Measurements from ENCODE around the gene P4HTM. TPM values are rescaled to one million over a fixed set of nuclear protein-coding genes. Genes with fewer than 3 reads are reported as not detected.

Gene P4HTM
- total RNA-seq, 3 donors from 2014 or later, result 29.9 to 59.7 (median 58.7) TPM

DNA sequence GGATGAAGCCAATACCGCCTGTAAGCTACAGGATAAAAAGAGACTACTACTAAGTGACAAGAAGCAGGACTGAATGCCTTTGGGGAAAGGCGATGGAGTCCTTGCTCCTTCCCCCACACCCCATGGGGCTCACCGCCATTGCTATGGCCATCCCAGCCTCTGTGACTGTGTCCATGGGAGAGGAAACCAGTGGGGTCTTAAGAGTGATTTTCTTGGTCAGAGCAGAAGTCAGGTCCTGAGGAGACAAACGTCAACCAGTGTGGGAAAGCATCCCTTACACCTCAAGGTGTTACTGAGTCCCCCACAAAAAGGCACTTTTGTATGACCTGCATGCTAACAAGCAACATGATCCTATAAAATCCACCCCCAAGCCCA lies 38.2 kb downstream of the P4HTM start:
- Histone ChIP-seq H3K4me1 (peaks cover under 1 to 7% of the 10 kb centered on the region in 2 donors), H3K9me3 (no peaks in the 10 kb centered on the region), H3K27ac (peak overlapping the region; percentile 95 to 98), H3K36me3 (peaks cover 7% of the 10 kb centered on the region), H3K27me3 (no peaks in the 10 kb centered on the region), H3K4me3 (peak overlapping the region; percentile 69 to 78 (median 77))
- no peak for DNase-seq (ENCODE audit: low spot score in 2 of 2)
- TF ChIP-seq POLR2AphosphoS5 (IDR thresholded peaks at IDR 0.05) (no peak), POLR2A (IDR thresholded peaks at IDR 0.05) (no peak)
- TF ChIP-seq, protein P1, sequence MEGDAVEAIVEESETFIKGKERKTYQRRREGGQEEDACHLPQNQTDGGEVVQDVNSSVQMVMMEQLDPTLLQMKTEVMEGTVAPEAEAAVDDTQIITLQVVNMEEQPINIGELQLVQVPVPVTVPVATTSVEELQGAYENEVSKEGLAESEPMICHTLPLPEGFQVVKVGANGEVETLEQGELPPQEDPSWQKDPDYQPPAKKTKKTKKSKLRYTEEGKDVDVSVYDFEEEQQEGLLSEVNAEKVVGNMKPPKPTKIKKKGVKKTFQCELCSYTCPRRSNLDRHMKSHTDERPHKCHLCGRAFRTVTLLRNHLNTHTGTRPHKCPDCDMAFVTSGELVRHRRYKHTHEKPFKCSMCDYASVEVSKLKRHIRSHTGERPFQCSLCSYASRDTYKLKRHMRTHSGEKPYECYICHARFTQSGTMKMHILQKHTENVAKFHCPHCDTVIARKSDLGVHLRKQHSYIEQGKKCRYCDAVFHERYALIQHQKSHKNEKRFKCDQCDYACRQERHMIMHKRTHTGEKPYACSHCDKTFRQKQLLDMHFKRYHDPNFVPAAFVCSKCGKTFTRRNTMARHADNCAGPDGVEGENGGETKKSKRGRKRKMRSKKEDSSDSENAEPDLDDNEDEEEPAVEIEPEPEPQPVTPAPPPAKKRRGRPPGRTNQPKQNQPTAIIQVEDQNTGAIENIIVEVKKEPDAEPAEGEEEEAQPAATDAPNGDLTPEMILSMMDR (IDR thresholded peaks at IDR 0.05), result no peak
- intact Hi-C loops (cut with DNase I; ENCODE audit: low total_unique reads), result no loop called here

DNA sequence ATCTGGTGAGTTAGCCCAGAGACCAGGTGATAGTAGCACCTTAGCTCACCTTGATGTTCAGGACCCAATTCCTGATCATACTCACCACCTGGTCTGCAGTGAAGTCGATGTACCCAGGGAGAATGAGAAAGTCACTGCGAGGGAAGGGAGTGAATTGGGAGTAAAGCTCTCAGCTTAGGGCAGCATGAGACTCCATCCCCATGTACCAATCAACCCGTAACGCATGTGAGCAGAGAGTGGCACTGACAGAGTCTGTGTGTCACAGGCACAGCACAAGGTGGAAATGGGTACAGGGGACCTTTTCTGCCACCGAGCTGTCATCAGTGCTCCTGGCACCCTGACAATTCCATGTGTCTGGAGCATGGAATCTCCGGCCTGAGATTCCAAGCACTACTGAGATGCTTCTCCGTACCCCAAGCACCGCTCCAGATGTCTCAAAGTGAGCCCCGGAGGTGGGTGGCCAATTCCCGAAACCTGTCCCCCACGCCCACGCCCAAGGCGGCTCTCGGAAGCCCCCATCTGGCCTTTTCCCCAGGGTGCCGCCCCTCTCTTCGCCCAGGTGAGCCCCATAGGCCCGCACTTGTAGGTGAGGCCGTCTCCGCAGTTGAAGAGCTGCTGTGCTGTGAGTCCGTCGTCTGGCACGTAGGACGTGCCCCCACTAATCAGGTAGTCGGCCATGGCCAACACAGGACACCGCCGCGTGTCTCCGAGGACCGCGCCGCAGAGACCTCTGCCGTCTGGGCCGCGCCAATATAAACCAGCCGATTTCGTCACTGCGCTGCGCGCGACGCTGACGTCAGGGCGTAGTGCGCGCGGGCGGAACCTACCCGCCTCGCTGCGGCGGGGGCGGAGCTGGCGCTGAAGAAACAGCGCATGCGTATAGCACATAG lies 38.9 kb downstream of the P4HTM start, which contains the start of gene IMPDH2:
Gene IMPDH2 (minus strand): TSS at position 726 of the 890 bp plus-strand sequence. CDS start 48 bp downstream, at position 678.
- intact Hi-C loops (cut with DNase I; ENCODE audit: low total_unique reads), result no loop called here
- H3K9me3 ChIP-seq, result no peaks in the 10 kb centered on the region
- H3K4me3 ChIP-seq, result peak within 1 kb of the TSS; percentile 69 to 78 (median 77)
- H3K36me3 ChIP-seq, result peaks cover 7% of the 10 kb centered on the region
- H3K4me1 ChIP-seq, result peaks cover 0 to 7% of the 10 kb centered on the region in 2 donors
- H3K27me3 ChIP-seq, result no peaks in the 10 kb centered on the region
- peak within 1 kb of the TSS; percentile 95 to 98 for H3K27ac ChIP-seq
- TF ChIP-seq POLR2A (IDR thresholded peaks at IDR 0.05) (peak; percentile 94), POLR2AphosphoS5 (IDR thresholded peaks at IDR 0.05) (peak; percentile 99)
- TF ChIP-seq, protein P1 (IDR thresholded peaks at IDR 0.05), result no peak
- peak; percentile 87 to 88 for DNase-seq (ENCODE audit: low spot score in 2 of 2)

DNA sequence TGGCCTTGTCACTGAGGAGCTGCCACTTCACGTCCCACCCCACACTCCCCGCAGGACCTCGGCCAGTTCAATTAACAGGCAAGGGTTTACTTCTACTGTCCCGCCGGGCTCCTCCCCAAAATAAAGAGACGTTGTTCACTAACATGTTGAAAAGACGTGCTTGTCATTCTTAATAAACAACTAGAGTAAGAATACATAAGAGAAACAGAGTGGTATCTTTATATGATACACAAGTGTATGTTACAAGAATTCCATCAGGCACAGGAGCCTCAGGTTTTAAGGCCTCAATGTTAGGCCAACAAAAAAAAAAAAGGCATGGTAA lies 39.5 kb downstream of the P4HTM start:
- TF ChIP-seq POLR2AphosphoS5 (IDR thresholded peaks at IDR 0.05) (no peak), POLR2A (IDR thresholded peaks at IDR 0.05) (no peak)
- TF ChIP-seq, protein P1 (IDR thresholded peaks at IDR 0.05), result no peak
- Histone ChIP-seq H3K4me3 (peak overlapping the region; percentile 69 to 78 (median 77)), H3K4me1 (peaks cover 0 to 7% of the 10 kb centered on the region in 2 donors), H3K9me3 (no peaks in the 10 kb centered on the region), H3K27ac (peak overlapping the region; percentile 95 to 98), H3K27me3 (no peaks in the 10 kb centered on the region), H3K36me3 (peaks cover 7% of the 10 kb centered on the region)
- intact Hi-C loops (cut with DNase I; ENCODE audit: low total_unique reads), result no loop called here
- DNase-seq (ENCODE audit: low spot score in 2 of 2), result no peak

DNA sequence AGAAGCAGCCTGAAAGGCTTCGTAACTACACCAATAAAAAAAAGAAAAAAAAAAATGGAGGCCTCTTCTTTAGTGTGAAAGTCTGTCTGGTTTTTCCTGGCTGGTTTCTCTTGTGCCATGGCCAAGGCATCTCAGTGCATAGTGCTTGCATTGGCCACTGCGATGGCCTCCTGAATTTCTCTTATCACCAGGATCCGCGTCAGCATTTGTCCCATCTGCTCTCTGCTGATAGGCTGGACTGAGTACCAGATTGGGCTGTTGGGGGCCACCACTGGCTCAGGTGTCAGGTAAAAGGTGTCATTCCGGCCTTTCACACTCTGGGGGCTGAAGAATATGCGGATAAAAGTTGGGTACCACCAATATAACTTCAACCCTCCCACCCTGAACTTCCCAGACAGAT lies 40.3 kb downstream of the P4HTM start:
- Histone ChIP-seq H3K27ac (no peak overlapping the region), H3K36me3 (peaks cover 4% of the 10 kb centered on the region)
- intact Hi-C loops (cut with DNase I; ENCODE audit: low total_unique reads), result no loop called here

More for the DNA sequence above, 40.3 kb downstream of the P4HTM start:
- no peak for DNase-seq (ENCODE audit: low spot score in 2 of 2)
- Histone ChIP-seq H3K4me1 (peaks cover 0 to 7% of the 10 kb centered on the region in 2 donors), H3K4me3 (no peak overlapping the region), H3K9me3 (no peaks in the 10 kb centered on the region), H3K27me3 (no peaks in the 10 kb centered on the region)
- TF ChIP-seq POLR2A (IDR thresholded peaks at IDR 0.05) (no peak), POLR2AphosphoS5 (IDR thresholded peaks at IDR 0.05) (no peak)
- TF ChIP-seq, protein P1 (IDR thresholded peaks at IDR 0.05), result no peak
